Pulmonary artery endothelial cell (primary cell): ENCODE results near the gene DNAJC28. TPM values are rescaled to one million over a fixed set of nuclear protein-coding genes. Genes with fewer than 3 reads are reported as not detected.
A peak's percentile ranks its signal among the peaks of the same experiment; 100 is the strongest.
"Not testable (repeated sequence)": the region's sequence is repeated elsewhere in the genome, so short reads cannot be mapped to it uniquely, and the experiment has no call there.

Source experiments
- DNase-seq: peaks from one replicate; pipeline ENCODE4 v3.0.0-alpha.2; 2011; ENCODE audit warnings: low read depth, low spot score
- total RNA-seq: library from RNA; depleted of rRNA; stranded (reverse); fragments of >200 nt; gene quantifications from 2 replicates; pipeline ENCODE4 v1.2.3, GENCODE V29; 2014

The DNAJC28 gene
- total RNA-seq, 1 donor from 2014 or later = 0.79 TPM

- DNase-seq = no peak
Observed at GRCh38 chr21:33481314-33481943, 10.1 kb downstream of the DNAJC28 start.

DNA sequence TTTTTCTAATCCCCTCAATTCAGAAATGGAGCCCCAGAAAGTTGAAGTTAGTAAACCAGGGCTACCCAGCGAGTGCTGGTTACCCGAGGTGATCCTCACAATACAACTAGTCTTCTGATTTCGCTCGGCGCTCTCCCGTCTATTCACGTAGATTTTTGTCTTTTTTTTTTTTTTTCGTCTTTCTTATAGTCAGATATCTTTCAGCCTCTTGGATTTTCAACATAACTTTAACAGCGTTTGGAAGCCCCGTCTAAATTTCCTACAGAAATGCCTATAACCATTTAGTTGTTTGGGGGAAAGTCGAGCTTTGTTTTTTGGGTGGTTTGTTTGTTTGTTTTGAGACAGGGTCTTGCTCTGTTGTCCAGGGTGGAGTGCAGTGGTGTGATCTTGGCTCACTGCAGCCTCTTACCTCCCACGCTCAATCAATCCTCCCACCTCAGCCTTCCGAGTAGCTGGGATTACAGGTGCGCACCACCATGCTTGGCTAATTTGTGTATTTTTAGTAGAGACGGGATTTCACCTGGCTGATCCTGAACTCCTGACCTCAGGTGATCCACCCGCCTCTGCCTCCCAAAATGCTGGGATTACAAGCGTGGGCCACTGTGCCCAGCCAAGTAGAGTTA, 10.9 kb downstream of the DNAJC28 start:
- no peak for DNase-seq

- DNase-seq = peak; percentile 84
Observed at GRCh38 chr21:33479679-33480480, 11.6 kb downstream of the DNAJC28 start, which contains the start of gene TMEM50B. TSS of gene TMEM50B (minus strand) at chr21:33479974. CDS start at chr21:33468885, 11,089 bp downstream.

DNA sequence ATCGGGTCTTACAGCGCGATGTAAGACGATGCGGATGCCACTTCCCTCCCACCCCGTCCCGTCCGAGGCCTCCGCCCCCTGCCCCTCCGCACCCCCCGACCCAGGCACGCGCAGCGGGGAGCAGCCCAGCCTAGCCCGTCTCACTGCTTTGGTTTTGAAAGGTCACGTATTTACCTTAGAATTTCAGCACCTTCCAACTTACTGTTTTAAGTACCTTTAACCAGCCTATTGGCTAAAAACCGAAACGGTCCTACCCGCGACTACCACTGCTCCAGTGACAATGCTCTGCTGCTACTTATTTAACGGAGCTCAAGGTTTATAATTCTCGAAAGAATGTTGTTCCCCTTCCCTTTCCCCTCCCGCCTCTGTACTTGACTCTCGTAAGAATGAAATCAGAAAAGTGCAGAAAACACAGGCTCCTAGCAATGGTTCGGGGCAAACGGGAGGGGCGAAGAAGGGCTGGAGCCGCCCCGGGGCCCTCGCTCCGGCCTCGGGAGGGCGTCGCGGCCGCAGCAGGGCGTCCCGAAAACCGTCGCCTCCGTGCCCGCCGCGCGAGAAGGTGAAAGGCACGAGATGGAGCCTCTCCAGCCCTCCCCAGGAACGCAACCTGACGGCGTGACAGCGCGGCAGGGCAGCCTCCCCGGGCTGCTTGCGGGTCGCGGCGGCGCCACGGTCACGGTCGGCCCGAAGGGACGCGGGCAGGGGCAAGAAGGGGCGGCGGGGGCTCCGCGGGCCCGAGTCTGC, 12.4 kb downstream of the DNAJC28 start:
- DNase-seq = no peak

GRCh38 chr21:33478182-33478581, 13.3 kb downstream of the DNAJC28 start:
- no peak for DNase-seq

GRCh38 chr21:33477066-33477465, 14.4 kb downstream of the DNAJC28 start:
- no peak for DNase-seq

- no peak for DNase-seq
Observed at GRCh38 chr21:33473344-33473743, 18.2 kb downstream of the DNAJC28 start.

DNA sequence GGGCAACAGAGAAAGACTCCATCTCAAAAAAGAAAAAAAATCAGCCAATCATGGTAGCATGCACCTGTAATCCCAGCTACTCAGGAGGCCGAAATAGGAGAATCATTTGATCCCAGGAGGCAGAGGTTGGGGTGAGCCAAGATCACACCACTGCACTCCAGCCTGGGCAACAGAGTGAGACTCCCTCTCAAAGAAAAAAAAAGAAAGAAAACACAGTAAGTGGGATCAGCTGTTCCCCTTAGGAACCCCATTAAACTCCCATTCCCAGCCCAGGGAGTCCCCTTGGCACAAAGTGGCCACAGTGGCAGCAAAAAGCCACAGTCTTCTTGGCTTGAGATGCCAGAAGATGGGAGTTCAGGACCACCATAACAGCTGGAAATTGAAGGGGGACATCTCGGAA, 20.8 kb downstream of the DNAJC28 start:
- DNase-seq = no peak

- DNase-seq = not testable (repeated sequence)
Observed at GRCh38 chr21:33469183-33469582, 22.3 kb downstream of the DNAJC28 start.

GRCh38 chr21:33461538-33462250, 29.8 kb downstream of the DNAJC28 start:
- DNase-seq = no peak

DNA sequence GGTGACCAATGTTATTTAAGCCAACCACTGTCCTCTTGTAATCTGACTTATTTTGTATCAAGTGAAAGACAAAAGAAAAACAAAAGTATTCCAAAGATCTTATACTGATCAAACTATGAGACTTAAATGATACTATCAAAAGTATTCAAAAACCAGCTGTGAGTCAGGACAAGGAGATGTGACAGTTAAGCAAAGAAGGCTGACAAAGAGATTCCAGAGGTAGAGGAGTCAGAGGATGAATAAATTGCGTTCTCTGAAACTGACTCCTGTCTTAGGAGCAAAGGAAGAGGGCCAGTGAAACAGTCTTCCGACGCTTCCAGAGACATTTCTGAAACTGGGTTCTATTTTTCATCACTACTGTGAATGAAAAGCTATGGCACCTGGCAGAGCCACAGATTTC, 32.7 kb downstream of the DNAJC28 start:
- no peak for DNase-seq

DNA sequence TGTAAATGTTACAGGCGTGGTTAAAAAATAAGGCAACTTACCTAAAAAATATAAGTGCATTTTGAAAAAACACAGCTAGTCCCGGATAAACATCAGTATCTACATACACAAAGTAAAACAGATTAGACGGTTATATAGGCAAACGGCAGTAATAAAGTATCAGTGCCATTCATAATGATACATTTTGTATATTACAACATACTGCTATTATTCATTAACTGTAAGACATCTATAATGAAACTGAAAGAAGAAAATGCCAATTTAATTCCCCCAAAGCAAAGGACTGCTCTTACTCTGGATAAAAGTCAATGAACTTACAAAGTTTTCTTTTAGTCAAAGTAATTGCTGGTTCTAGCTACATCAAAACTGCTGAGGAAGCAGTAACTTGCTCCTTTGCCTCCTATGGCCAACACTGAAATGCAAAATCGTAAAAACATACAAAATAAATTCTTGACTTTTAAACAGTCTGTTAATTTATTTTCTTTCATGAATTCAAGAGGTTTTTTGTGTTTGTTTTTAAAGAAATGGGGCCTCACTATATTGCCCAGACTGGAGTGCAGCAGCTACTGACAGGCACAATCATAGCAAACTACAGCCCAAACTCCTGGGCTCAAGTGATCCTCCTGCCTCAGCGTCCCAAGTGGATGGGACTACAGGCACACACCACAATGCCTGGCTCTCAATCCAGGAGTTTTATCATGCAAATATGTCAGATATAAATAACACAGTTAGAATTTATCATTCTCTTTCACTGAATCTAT, 35.6 kb downstream of the DNAJC28 start:
- no peak for DNase-seq

GRCh38 chr21:33452362-33452761, 39.2 kb downstream of the DNAJC28 start:
- no peak for DNase-seq

DNA sequence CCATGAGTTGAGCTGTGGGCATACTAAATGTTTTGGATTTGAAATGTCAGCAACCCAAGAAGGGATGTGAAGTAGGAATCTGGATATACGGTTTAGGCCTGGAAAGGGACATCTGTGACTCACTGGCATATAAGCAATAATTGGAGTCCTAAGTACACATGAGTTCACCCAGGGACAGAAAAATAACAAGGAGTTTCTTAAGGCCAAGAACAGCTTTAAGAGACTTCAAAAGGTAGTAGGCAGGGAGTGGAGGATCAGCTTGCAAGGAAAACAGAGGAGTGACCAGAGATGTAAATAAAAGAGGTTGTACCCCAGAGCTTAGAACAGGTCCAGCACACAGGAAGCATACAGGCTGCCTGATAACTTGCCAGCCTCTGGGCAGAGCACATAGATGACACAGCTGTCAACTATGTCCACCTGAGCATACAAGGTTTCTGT, 39.9 kb downstream of the DNAJC28 start:
- DNase-seq = no peak

GRCh38 chr21:33449616-33450015, 41.9 kb downstream of the DNAJC28 start:
- no peak for DNase-seq

GRCh38 chr21:33446620-33447019, 44.9 kb downstream of the DNAJC28 start:
- not testable (repeated sequence) for DNase-seq

DNA sequence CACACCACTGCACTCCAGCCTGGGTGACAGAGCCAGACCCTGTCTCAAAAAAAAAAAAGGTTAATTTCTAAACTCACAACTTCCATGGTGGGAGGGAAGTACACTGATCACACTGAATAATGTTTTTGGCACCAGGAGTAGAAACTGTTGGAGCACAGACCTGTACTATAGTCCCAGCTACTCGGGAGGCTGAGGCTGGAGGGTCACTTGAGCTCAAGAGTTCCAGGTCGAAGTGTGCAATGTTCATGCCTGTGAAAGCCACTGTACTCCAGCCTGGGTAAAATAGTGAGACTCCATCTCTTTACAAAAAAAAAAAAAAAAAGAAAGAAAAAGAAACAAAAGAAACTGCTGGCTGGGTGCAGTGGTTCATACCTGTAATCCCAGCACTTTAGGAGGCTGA, 47.0 kb downstream of the DNAJC28 start:
- DNase-seq = no peak

DNA sequence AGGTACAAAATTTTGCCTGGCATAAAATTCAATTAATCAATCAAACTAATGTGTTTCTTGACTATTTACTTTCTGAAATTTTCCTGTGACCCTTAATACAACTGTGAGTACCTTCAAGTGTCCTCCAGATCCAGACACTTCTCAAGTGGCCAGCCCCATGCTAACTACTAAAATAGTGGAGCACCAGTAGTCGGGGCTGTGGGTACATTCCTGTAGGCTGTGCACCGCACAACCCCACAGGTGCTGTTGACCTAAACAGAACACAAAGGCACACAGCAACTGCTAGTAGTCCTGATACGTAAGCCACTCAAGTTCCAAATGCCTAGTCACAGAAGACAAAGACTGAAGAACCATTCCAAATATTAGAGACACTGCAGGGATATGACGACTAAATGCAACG, 48.3 kb downstream of the DNAJC28 start:
- DNase-seq = no peak

DNA sequence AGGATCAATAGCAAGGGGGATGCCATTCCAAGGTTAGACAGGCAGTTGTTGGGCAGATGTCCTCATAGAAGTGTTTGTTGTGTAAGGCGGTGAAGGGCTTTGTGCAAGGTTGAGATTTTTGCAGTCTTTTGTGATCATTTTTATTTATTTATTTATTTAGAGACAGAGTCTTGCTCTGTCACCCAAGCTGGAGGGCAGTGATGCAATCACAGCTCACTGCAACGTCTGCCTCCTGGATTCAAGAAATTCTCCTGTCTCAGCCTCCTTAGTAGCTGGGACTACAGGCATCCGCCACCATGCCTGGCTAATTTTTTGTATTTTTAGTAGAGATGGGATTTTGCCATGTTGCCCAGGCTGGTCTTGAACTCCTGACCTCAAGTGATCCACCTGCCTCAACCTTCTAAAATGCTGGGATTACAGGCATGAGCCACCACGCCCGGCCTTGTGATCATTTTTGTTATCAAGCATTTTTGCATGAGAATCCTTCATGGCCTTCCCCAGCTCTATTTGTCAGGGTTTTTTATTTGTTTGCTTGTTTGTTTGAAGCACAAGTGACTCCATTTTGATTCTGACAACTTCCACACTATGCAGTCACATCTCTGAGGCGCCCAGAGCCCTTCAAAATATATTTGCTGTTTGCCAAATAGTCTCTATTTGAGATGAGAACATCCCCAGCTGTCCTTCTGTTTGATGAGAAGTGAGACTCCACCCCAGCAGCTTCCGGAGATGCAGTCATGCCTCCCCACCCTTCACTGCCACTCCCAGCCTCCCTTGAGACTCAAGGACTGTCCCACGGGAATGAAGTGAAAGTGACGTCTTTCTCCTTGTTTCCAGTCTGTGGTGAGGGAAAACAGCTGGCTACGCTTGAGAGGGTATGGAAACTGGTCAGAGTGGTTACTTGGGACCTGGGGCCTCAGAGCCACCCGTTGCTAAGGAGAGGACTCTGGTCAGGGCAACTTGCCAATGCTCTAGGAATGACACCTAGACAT, 49.7 kb downstream of the DNAJC28 start:
- DNase-seq = no peak
